K562 (cell line): ENCODE data around the gene CUL9. TPM values are rescaled to one million over a fixed set of nuclear protein-coding genes. Genes with fewer than 3 reads are reported as not detected.

Experiments used
- BDP1 ChIP-seq: IDR thresholded peaks from 3 replicates; pipeline ENCODE4 v1.6.1; 2011; ENCODE audit not compliant: insufficient read length, insufficient read depth
- BRD9 ChIP-seq: fragments of 450-650 bp; IDR thresholded peaks from 2 replicates; pipeline ENCODE4 v1.6.1; 2018; ENCODE audit warnings: low read depth; ENCODE audit not compliant: partially characterized antibody
- CTBP1 ChIP-seq: fragments of 450-650 bp; IDR thresholded peaks from 2 replicates; pipeline ENCODE4 v1.6.1; 2016; ENCODE audit warnings: borderline replicate concordance
- HNRNPLL ChIP-seq: fragments of 200-400 bp; formaldehyde crosslinking; IDR thresholded peaks from 2 replicates; pipeline ENCODE4 v1.6.1; 2017; ENCODE audit warnings: low read length, low read depth, mild to moderate bottlenecking; ENCODE audit not compliant: poor library complexity, severe bottlenecking
- IRF2 ChIP-seq: sonication (generic); formaldehyde crosslinking; IDR thresholded peaks from 2 replicates; pipeline ENCODE4 v1.8.1; 2022; ENCODE audit warnings: mild to moderate bottlenecking, missing genetic modification reagents
- LEF1 ChIP-seq: fragments of 450-650 bp; IDR thresholded peaks from 2 replicates; pipeline ENCODE4 v1.6.1; 2016; ENCODE audit warnings: mild to moderate bottlenecking
- MECOM ChIP-seq: fragments of 250-450 bp; sonication (Bioruptor Pico); IDR thresholded peaks from 2 replicates; pipeline ENCODE4 v1.8.0; 2022; ENCODE audit warnings: inconsistent platforms
- NFATC3 ChIP-seq: fragments of 450-650 bp; IDR thresholded peaks from 2 replicates; pipeline ENCODE4 v1.6.1; 2017; ENCODE audit warnings: mild to moderate bottlenecking
- NRF1 ChIP-seq, 2 experiments: fragments of 450-650 bp; IDR thresholded peaks in 1 of 2; conservative IDR thresholded peaks in 1 of 2; 2 replicates each; pipeline ENCODE4 v1.6.1; 2014; ENCODE audit warnings: mild to moderate bottlenecking in 2 of 2
- POLR2AphosphoS2 ChIP-seq: IDR thresholded peaks from 2 replicates; pipeline ENCODE4 v1.6.1; 2012; ENCODE audit warnings: low read length, improper control_type of control experiment
- RUNX1 ChIP-seq: sonication (generic); IDR thresholded peaks from 2 replicates; pipeline ENCODE4 v1.6.1; 2016; ENCODE audit warnings: antibody characterized with exemption, low read depth
- SMARCA5 ChIP-seq: fragments of 450-650 bp; IDR thresholded peaks from 2 replicates; pipeline ENCODE4 v1.6.1; 2016
- SRF ChIP-seq, 2 experiments: fragments of 250-450, 450-650 bp in 1 of 2; sonication (Bioruptor Pico) in 1 of 2; sonication (generic) in 1 of 2; formaldehyde crosslinking; IDR thresholded peaks; 2 replicates each; pipeline versions ENCODE4 v1.5.0 to v1.5.1; 2020 to 2022; ENCODE audit warnings: mild to moderate bottlenecking in 1 of 2, missing genetic modification reagents in 1 of 2
- TBL1XR1 ChIP-seq, 2 experiments: IDR thresholded peaks; 2 replicates each; pipeline ENCODE4 v1.6.1; 2012; ENCODE audit warnings: improper control_type of control experiment in 2 of 2, low read length in 2 of 2, mild to moderate bottlenecking in 1 of 2
- ZC3H8 ChIP-seq: fragments of 450-650 bp; IDR thresholded peaks from 2 replicates; pipeline ENCODE4 v1.6.1; 2017
- ZFPM2 ChIP-seq: fragments of 250-450 bp; sonication (Bioruptor Pico); IDR thresholded peaks from 2 replicates; pipeline ENCODE4 v1.5.1; 2022; ENCODE audit warnings: mild to moderate bottlenecking
- ZNF134 ChIP-seq: fragments of 250-450 bp; sonication (Bioruptor Pico); conservative IDR thresholded peaks from 2 replicates; pipeline ENCODE4 v1.4.0; 2020
- ZNF589 ChIP-seq: fragments of 200-800 bp; sonication (Bioruptor generic); IDR thresholded peaks from 2 replicates; pipeline ENCODE4 v1.6.1; 2016; ENCODE audit warnings: low read depth, missing genetic modification characterization, missing compliant biosample characterization
- ZNF699 ChIP-seq: fragments of 250-450 bp; sonication (Bioruptor Pico); IDR thresholded peaks from 2 replicates; pipeline ENCODE4 v1.8.0; 2021; ENCODE audit warnings: mild to moderate bottlenecking, moderate library complexity; ENCODE audit not compliant: insufficient replicate concordance
- polyA plus RNA-seq, 8 experiments: library from polyadenylated mRNA; depleted of rRNA in 4 of 8; stranded (reverse) in 5 of 8; unstranded in 3 of 8; fragments of >200 nt; fragmentation: Nextera tagmentation in 2 of 8; fragmentation: Illumina TruSeq in 1 of 8; extraction: Ambion mirVana in 2 of 8; extraction: Trizol in 1 of 8; gene quantifications; 2 replicates each; pipeline versions ENCODE4 v1.2.1 to v1.2.3, GENCODE V29; 2011 to 2014; ENCODE audit warnings: inconsistent platforms in 1 of 8, missing spikeins in 1 of 8
- total RNA-seq, 7 experiments: library from RNA; depleted of rRNA in 6 of 7; stranded (reverse); fragments of >200 nt in 6 of 7; fragmentation: Illumina TruSeq in 2 of 7; extraction: Trizol in 2 of 7; gene quantifications; 2 replicates each; pipeline versions ENCODE4 v1.2.1 to v1.2.3, GENCODE V29; 2011 to 2021; ENCODE audit warnings: low replicate concordance in 1 of 7
- TF ChIP-seq, protein P1 (sequence below): fragments of 250-450 bp; sonication (Bioruptor Pico); IDR thresholded peaks from 2 replicates; pipeline ENCODE4 v1.5.0; 2020; ENCODE audit warnings: mild to moderate bottlenecking, borderline replicate concordance
- TF ChIP-seq, protein P2 (sequence below): sonication (generic); formaldehyde crosslinking; IDR thresholded peaks from 2 replicates; pipeline ENCODE4 v1.8.0; 2022; ENCODE audit warnings: missing genetic modification reagents, mild to moderate bottlenecking, borderline replicate concordance
- TF ChIP-seq, protein P3 (sequence below): fragments of 250-450 bp; sonication (Bioruptor Pico); IDR thresholded peaks from 2 replicates; pipeline ENCODE4 v1.9.0; 2021; ENCODE audit warnings: mild to moderate bottlenecking
- TF ChIP-seq, protein P4 (sequence below): fragments of 450-650 bp; formaldehyde crosslinking; IDR thresholded peaks from 2 replicates; pipeline ENCODE4 v1.4.0; 2022; ENCODE audit warnings: mild to moderate bottlenecking, moderate library complexity

Gene CUL9
- total and polyA plus RNA-seq, 9 of the 15 experiments (the other 6 are each of a cell fraction or from before 2014, with no cell fraction given): 0.50 to 20.7 (median 6.6) TPM

DNA sequence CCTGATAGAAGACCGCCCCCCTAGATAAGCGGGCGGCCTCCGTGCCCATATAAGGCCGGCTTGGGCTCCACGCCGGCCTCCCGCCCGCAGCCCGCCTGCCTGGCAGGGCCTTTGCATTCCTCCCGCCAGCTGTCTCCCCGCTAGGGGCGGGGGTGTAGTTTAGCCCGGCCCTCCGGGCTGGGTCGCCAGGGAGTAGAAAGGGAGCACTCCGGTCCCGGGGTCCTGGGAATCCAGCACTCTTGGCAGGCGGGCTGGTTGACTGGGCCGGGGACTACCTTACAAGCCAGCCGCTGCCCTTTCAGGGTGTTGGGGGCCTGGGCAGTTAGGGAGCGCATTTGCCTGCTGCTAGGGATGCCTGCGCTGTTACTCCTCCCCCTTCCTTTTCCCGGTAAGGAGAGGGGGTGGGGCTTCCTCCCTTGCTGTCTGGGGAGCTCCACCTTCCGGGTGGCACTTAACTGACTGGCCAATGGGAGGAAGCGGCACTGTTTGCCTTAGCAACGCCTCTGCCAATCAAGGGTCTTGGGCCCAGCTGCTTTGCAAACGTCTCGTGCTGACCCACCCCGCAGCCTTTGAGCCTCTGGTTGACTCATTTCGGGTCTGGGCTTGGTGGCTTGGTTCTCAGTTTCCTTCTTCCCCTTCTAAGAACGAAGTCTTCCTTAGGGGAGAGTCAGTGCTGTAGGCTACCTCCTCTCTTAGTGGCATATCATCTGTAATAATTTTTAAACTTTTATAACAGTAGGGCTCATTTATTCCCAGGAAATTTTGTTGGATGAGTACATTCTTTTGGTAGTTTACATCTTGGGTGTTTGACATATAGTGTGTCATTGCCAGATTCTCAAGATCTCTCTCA lies 7.5 kb upstream of the CUL9 start (continued):
- TF ChIP-seq BRD9: no peak
- TF ChIP-seq TBL1XR1 (IDR thresholded peaks at IDR 0.05; ENCODE audit: low read length in 2 of 2): no peak
- peak; percentile 75 to 78 for TF ChIP-seq NRF1 (conservative IDR thresholded peaks at IDR 0.05 in 1 of 2, IDR thresholded peaks at IDR 0.05 in 1 of 2)
- TF ChIP-seq, protein P1, sequence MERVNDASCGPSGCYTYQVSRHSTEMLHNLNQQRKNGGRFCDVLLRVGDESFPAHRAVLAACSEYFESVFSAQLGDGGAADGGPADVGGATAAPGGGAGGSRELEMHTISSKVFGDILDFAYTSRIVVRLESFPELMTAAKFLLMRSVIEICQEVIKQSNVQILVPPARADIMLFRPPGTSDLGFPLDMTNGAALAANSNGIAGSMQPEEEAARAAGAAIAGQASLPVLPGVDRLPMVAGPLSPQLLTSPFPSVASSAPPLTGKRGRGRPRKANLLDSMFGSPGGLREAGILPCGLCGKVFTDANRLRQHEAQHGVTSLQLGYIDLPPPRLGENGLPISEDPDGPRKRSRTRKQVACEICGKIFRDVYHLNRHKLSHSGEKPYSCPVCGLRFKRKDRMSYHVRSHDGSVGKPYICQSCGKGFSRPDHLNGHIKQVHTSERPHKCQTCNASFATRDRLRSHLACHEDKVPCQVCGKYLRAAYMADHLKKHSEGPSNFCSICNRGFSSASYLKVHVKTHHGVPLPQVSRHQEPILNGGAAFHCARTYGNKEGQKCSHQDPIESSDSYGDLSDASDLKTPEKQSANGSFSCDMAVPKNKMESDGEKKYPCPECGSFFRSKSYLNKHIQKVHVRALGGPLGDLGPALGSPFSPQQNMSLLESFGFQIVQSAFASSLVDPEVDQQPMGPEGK (CRISPR knock-in tag): no peak
- TF ChIP-seq ZNF134: no peak
- no peak for TF ChIP-seq ZFPM2 (CRISPR knock-in tag)
- TF ChIP-seq, protein P2, sequence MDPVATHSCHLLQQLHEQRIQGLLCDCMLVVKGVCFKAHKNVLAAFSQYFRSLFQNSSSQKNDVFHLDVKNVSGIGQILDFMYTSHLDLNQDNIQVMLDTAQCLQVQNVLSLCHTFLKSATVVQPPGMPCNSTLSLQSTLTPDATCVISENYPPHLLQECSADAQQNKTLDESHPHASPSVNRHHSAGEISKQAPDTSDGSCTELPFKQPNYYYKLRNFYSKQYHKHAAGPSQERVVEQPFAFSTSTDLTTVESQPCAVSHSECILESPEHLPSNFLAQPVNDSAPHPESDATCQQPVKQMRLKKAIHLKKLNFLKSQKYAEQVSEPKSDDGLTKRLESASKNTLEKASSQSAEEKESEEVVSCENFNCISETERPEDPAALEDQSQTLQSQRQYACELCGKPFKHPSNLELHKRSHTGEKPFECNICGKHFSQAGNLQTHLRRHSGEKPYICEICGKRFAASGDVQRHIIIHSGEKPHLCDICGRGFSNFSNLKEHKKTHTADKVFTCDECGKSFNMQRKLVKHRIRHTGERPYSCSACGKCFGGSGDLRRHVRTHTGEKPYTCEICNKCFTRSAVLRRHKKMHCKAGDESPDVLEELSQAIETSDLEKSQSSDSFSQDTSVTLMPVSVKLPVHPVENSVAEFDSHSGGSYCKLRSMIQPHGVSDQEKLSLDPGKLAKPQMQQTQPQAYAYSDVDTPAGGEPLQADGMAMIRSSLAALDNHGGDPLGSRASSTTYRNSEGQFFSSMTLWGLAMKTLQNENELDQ (CRISPR knock-in tag): no peak
- TF ChIP-seq SMARCA5: no peak
- TF ChIP-seq ZNF699 (CRISPR knock-in tag): no peak
- no peak for TF ChIP-seq RUNX1
- TF ChIP-seq, protein P3, sequence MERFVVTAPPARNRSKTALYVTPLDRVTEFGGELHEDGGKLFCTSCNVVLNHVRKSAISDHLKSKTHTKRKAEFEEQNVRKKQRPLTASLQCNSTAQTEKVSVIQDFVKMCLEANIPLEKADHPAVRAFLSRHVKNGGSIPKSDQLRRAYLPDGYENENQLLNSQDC: no peak
- TF ChIP-seq, protein P4, sequence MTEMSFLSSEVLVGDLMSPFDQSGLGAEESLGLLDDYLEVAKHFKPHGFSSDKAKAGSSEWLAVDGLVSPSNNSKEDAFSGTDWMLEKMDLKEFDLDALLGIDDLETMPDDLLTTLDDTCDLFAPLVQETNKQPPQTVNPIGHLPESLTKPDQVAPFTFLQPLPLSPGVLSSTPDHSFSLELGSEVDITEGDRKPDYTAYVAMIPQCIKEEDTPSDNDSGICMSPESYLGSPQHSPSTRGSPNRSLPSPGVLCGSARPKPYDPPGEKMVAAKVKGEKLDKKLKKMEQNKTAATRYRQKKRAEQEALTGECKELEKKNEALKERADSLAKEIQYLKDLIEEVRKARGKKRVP (CRISPR knock-in tag): no peak
- peak; percentile 72; the same call in 1 of the 2 replicates for TF ChIP-seq LEF1
- no peak for TF ChIP-seq MECOM
- TF ChIP-seq SRF (CRISPR knock-in tag; IDR thresholded peaks at IDR 0.05): peak; percentile 77 to 86
- no peak for TF ChIP-seq POLR2AphosphoS2
- TF ChIP-seq BDP1: no peak
- TF ChIP-seq ZNF589: no peak
- no peak for TF ChIP-seq IRF2 (CRISPR knock-in tag)
- TF ChIP-seq NFATC3: no peak
- no peak for TF ChIP-seq ZC3H8
- peak; percentile 31; the same call in 1 of the 2 replicates for TF ChIP-seq CTBP1
- peak; percentile 63 for TF ChIP-seq HNRNPLL
